Mesenchymal stem cell (in vitro differentiated cells and primary cell): Measurements from ENCODE around the gene SLC6A18.

Experiments
- DNase-seq: peaks from one replicate; pipeline ENCODE4 v3.0.0-alpha.2; 2013
- H2AFZ ChIP-seq: one replicate; pipeline ENCODE4 v1.6.1; 2013; ENCODE audit warnings: low read depth, mild to moderate bottlenecking, control low read depth, inconsistent platforms, low read length, moderate library complexity
- H2AK5ac ChIP-seq: 2 replicates; pipeline ENCODE4 v1.6.1; 2013; ENCODE audit warnings: low read length, moderate library complexity, mild to moderate bottlenecking, inconsistent platforms; ENCODE audit not compliant: severe bottlenecking
- H2BK120ac ChIP-seq: one replicate; pipeline ENCODE4 v1.6.1; 2013; ENCODE audit warnings: low read depth, mild to moderate bottlenecking, inconsistent platforms, low read length, moderate library complexity
- H2BK12ac ChIP-seq, 2 experiments: one replicate each; pipeline ENCODE4 v1.6.1; 2013; ENCODE audit warnings: inconsistent platforms in 2 of 2, low read length in 2 of 2, mild to moderate bottlenecking in 2 of 2, moderate library complexity in 2 of 2, control low read depth in 1 of 2
- H2BK15ac ChIP-seq: one replicate; pipeline ENCODE4 v1.6.1; 2013; ENCODE audit warnings: mild to moderate bottlenecking, low read depth, inconsistent platforms; ENCODE audit not compliant: poor library complexity, severe bottlenecking
- H2BK5ac ChIP-seq: 2 replicates; pipeline ENCODE4 v1.6.1; 2013; ENCODE audit warnings: low read depth, mild to moderate bottlenecking, low read length, control low read depth, inconsistent platforms; ENCODE audit not compliant: poor library complexity, severe bottlenecking
- H3K14ac ChIP-seq, 2 experiments: one replicate each; pipeline ENCODE4 v1.6.1; 2013; ENCODE audit warnings: inconsistent platforms in 2 of 2, low read length in 2 of 2, control low read depth in 1 of 2, mild to moderate bottlenecking in 1 of 2, moderate library complexity in 1 of 2
- H3K18ac ChIP-seq, 2 experiments: one replicate each; pipeline ENCODE4 v1.6.1; 2013; ENCODE audit warnings: inconsistent platforms in 2 of 2, low read length in 2 of 2, control low read depth in 1 of 2, low read depth in 1 of 2, mild to moderate bottlenecking in 1 of 2
- H3K23ac ChIP-seq, 2 experiments: one replicate each; pipeline ENCODE4 v1.6.1; 2013; ENCODE audit warnings: inconsistent platforms in 2 of 2, low read length in 2 of 2, mild to moderate bottlenecking in 2 of 2, moderate library complexity in 2 of 2, control low read depth in 1 of 2
- H3K27ac ChIP-seq: 2 replicates; pipeline ENCODE4 v1.5.1; 2013; ENCODE audit warnings: mild to moderate bottlenecking, moderate library complexity, low read length, control low read depth, inconsistent platforms; ENCODE audit not compliant: poor library complexity, severe bottlenecking
- H3K27me3 ChIP-seq, 2 experiments: 2 replicates each; pipeline versions ENCODE4 v1.6.1 to v1.7.0; 2013; ENCODE audit warnings: low read length in 2 of 2, mild to moderate bottlenecking in 2 of 2, moderate library complexity in 2 of 2, control low read depth in 1 of 2, inconsistent platforms in 1 of 2; ENCODE audit not compliant: control insufficient read depth in 1 of 2, insufficient read depth in 1 of 2
- H3K36me3 ChIP-seq, 2 experiments: 2 replicates each; pipeline versions ENCODE4 v1.6.1 to v1.7.0; 2013; ENCODE audit warnings: low read length in 2 of 2, control low read depth in 1 of 2, inconsistent platforms in 1 of 2, low read depth in 1 of 2, mild to moderate bottlenecking in 1 of 2; ENCODE audit not compliant: insufficient read depth in 2 of 2, control insufficient read depth in 1 of 2
- H3K4ac ChIP-seq, 2 experiments: one replicate each; pipeline ENCODE4 v1.6.1; 2013; ENCODE audit warnings: inconsistent platforms in 2 of 2, low read length in 2 of 2, mild to moderate bottlenecking in 2 of 2, moderate library complexity in 2 of 2, control low read depth in 1 of 2, low read depth in 1 of 2
- H3K4me1 ChIP-seq: 2 replicates; pipeline ENCODE4 v1.6.1; 2013; ENCODE audit warnings: low read depth, low read length, control low read depth; ENCODE audit not compliant: control insufficient read depth, insufficient read depth
- H3K4me2 ChIP-seq: 2 replicates; pipeline ENCODE4 v1.6.1; 2013; ENCODE audit warnings: low read length, mild to moderate bottlenecking, inconsistent platforms; ENCODE audit not compliant: poor library complexity, severe bottlenecking
- H3K4me3 ChIP-seq, 2 experiments: 2 replicates each; pipeline versions ENCODE4 v1.5.1 to v1.7.0; 2013; ENCODE audit warnings: low read length in 2 of 2, mild to moderate bottlenecking in 2 of 2, control low read depth in 1 of 2, low read depth in 1 of 2; ENCODE audit not compliant: insufficient read depth in 1 of 2
- H3K79me1 ChIP-seq: replicated peaks from 2 replicates; pipeline ENCODE4 v1.6.1; 2013; ENCODE audit warnings: mild to moderate bottlenecking, control low read depth, low read length, inconsistent platforms; ENCODE audit not compliant: poor library complexity, severe bottlenecking
- H3K9ac ChIP-seq: 2 replicates; pipeline ENCODE4 v1.7.0; 2013; ENCODE audit warnings: mild to moderate bottlenecking, low read length, moderate library complexity
- H3K9me3 ChIP-seq: 2 replicates; pipeline ENCODE4 v1.7.0; 2013; ENCODE audit warnings: mild to moderate bottlenecking, low read length; ENCODE audit not compliant: control insufficient read depth
- H4K8ac ChIP-seq: one replicate; pipeline ENCODE4 v1.6.1; 2013; ENCODE audit warnings: inconsistent platforms, mild to moderate bottlenecking, low read length, moderate library complexity
- H4K91ac ChIP-seq: one replicate; pipeline ENCODE4 v1.6.1; 2013; ENCODE audit warnings: mild to moderate bottlenecking, low read length, inconsistent platforms
- WGBS: methylation state at CpG from one replicate; pipeline ENCODE4 v1.1.7; 2013; ENCODE audit warnings: mixed read lengths; 5-methylcytosine and 5-hydroxymethylcytosine counted together

The SLC6A18 gene

GRCh38 chr5:1204693-1205242, 20.4 kb upstream of the SLC6A18 start:
- Histone ChIP-seq H3K79me1 (no peaks in the 10 kb centered on the region), H3K9ac (no peak overlapping the region), H3K4me3 (no peak overlapping the region), H3K27ac (no peak overlapping the region), H3K4me1 (no peaks in the 10 kb centered on the region), H3K27me3 (peaks cover 14 to 84% of the 10 kb centered on the region in 2 experiments), H2BK5ac (no peak overlapping the region), H3K9me3 (no peaks in the 10 kb centered on the region), H2AFZ (no peak overlapping the region), H3K4me2 (no peak overlapping the region), H2BK15ac (no peak overlapping the region), H4K8ac (no peak overlapping the region), H3K18ac (no peak overlapping the region), H4K91ac (no peak overlapping the region), H3K14ac (no peak overlapping the region), H3K4ac (no peak overlapping the region), H3K23ac (no peak overlapping the region), H2BK120ac (no peak overlapping the region), H3K36me3 (no peaks in the 10 kb centered on the region), H2BK12ac (no peak overlapping the region), H2AK5ac (no peak overlapping the region)
- DNase-seq: peak; percentile 6
- 66% methylated on average over 16 of the region's 18 CpGs for WGBS

- Histone ChIP-seq H3K23ac (no peak overlapping the region), H2AFZ (no peak overlapping the region), H4K8ac (no peak overlapping the region), H3K27ac (no peak overlapping the region), H2AK5ac (no peak overlapping the region), H3K4me3 (no peak overlapping the region), H3K27me3 (peaks cover 12 to 84% of the 10 kb centered on the region in 2 experiments), H3K79me1 (no peaks in the 10 kb centered on the region), H2BK12ac (no peak overlapping the region), H3K4me2 (no peak overlapping the region), H3K9me3 (no peaks in the 10 kb centered on the region), H2BK120ac (no peak overlapping the region), H3K4me1 (no peaks in the 10 kb centered on the region), H2BK5ac (no peak overlapping the region), H2BK15ac (no peak overlapping the region), H4K91ac (no peak overlapping the region), H3K36me3 (no peaks in the 10 kb centered on the region), H3K18ac (no peak overlapping the region), H3K4ac (no peak overlapping the region), H3K14ac (no peak overlapping the region), H3K9ac (no peak overlapping the region)
- WGBS: 81% methylated on average over 6 of the region's 11 CpGs
- DNase-seq: no peak
Observed at GRCh38 chr5:1205255-1206180, 19.7 kb upstream of the SLC6A18 start.

- Histone ChIP-seq H2BK5ac (no peak overlapping the region), H3K36me3 (no peaks in the 10 kb centered on the region), H3K4ac (no peak overlapping the region), H3K9ac (no peak overlapping the region), H4K8ac (no peak overlapping the region), H2BK15ac (no peak overlapping the region), H2AK5ac (no peak overlapping the region), H3K18ac (no peak overlapping the region), H2BK12ac (no peak overlapping the region), H3K4me1 (peaks cover 2% of the 10 kb centered on the region), H3K23ac (no peak overlapping the region), H2AFZ (no peak overlapping the region), H3K79me1 (no peaks in the 10 kb centered on the region), H3K14ac (no peak overlapping the region), H3K4me3 (no peak overlapping the region), H3K27me3 (peaks cover 12 to 75% of the 10 kb centered on the region in 2 experiments), H4K91ac (no peak overlapping the region), H3K4me2 (no peak overlapping the region), H3K9me3 (no peaks in the 10 kb centered on the region), H2BK120ac (no peak overlapping the region), H3K27ac (no peak overlapping the region)
- 81% methylated on average over 46 of the region's 49 CpGs for WGBS
- no peak for DNase-seq
Observed at GRCh38 chr5:1206521-1207412, 18.4 kb upstream of the SLC6A18 start.

- no peak overlapping the region for H4K91ac ChIP-seq
- no peak overlapping the region for H3K4me3 ChIP-seq
- WGBS: 72% methylated on average over 6 of the region's 6 CpGs
- no peaks in the 10 kb centered on the region for H3K79me1 ChIP-seq
- peaks cover 12 to 70% of the 10 kb centered on the region in 2 experiments for H3K27me3 ChIP-seq
- no peak overlapping the region for H3K27ac ChIP-seq
- peaks cover 5% of the 10 kb centered on the region for H3K4me1 ChIP-seq
- no peak overlapping the region for H2AK5ac ChIP-seq
- no peak overlapping the region for H3K23ac ChIP-seq
- H3K9me3 ChIP-seq: no peaks in the 10 kb centered on the region
- H3K4ac ChIP-seq: no peak overlapping the region
- H3K18ac ChIP-seq: no peak overlapping the region
- no peak overlapping the region for H2BK12ac ChIP-seq
- H2BK120ac ChIP-seq: no peak overlapping the region
- H2AFZ ChIP-seq: no peak overlapping the region
- H3K9ac ChIP-seq: no peak overlapping the region
- no peaks in the 10 kb centered on the region for H3K36me3 ChIP-seq
- DNase-seq: no peak
- no peak overlapping the region for H3K4me2 ChIP-seq
- no peak overlapping the region for H3K14ac ChIP-seq
- no peak overlapping the region for H4K8ac ChIP-seq
- H2BK5ac ChIP-seq: no peak overlapping the region
- no peak overlapping the region for H2BK15ac ChIP-seq
Observed at GRCh38 chr5:1207555-1207954, 17.6 kb upstream of the SLC6A18 start.
